Activated T-helper 1 cell treated with anti-CD3 and anti-CD28 coated beads, Interleukin-12 subunit alpha, Interleukin-12 subunit beta, Interleukin-2, Interleukin-4 antibody, amounts not matched to agents 30 ng/mL and 10 ng/mL and 1 ng/mL, durations not matched to agents 14 hours and 24 hours and 36 hours (primary cell): ENCODE data around the gene MAP3K9. TPM values are rescaled to one million over a fixed set of nuclear protein-coding genes. Genes with fewer than 3 reads are reported as not detected.

ENCODE experiments used
- DNase-seq: peaks from one replicate; pipeline ENCODE4 v3.0.0; 2021; ENCODE audit warnings: low spot score
- H3K27ac Mint-ChIP-seq: one replicate; pipeline ENCODE4 v1.8.0; 2021; ENCODE audit warnings: mild to moderate bottlenecking, mixed read lengths
- H3K27me3 Mint-ChIP-seq: one replicate; pipeline ENCODE4 v1.8.0; 2022; ENCODE audit warnings: mild to moderate bottlenecking, moderate library complexity, mixed read lengths; ENCODE audit not compliant: insufficient read depth
- H3K36me3 Mint-ChIP-seq: one replicate; pipeline ENCODE4 v1.8.0; 2021; ENCODE audit warnings: low read depth, mixed read lengths
- H3K4me1 Mint-ChIP-seq: one replicate; pipeline ENCODE4 v1.8.0; 2021; ENCODE audit warnings: low read depth, mixed read lengths
- H3K4me3 Mint-ChIP-seq: one replicate; pipeline ENCODE4 v1.8.0; 2021; ENCODE audit warnings: mild to moderate bottlenecking, moderate library complexity, mixed read lengths
- H3K9me3 Mint-ChIP-seq: one replicate; pipeline ENCODE4 v1.8.0; 2021; ENCODE audit warnings: mixed read lengths
- intact Hi-C: fragments of 100-400 bp; cut with micrococcal nuclease; formaldehyde crosslinking; loops from one replicate; pipeline ENCODE4 v1.15.1; 2024
- total RNA-seq: library from RNA; stranded (reverse); gene quantifications from 2 replicates; pipeline ENCODE4 v1.2.3, GENCODE V29; 2022

Gene MAP3K9
- total RNA-seq, 1 donor from 2014 or later = 4.1 TPM

DNA sequence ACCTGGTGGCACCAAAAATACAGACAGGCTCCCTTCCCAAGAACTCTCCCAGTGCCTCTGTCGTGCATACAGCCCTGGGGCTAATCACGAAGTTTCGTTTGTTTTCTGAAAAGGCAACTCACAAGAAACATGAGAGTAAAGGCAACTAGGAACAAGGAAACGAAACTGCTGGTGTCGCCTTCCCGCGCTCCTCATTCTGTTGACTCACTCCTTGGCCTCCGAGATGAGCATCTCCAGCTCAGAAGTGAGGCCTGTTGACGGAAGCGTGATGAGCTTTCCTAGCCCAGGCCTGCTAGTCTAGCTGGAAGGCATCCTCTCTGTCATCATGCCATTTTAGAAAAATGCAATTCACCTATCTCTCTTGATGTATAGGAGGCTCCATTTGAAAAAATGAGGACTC lies 117.1 kb downstream of the MAP3K9 start:
- intact Hi-C loops = no loop called here
- Mint-ChIP-seq H3K9me3 (no peaks in the 10 kb centered on the region), H3K4me1 (no peaks in the 10 kb centered on the region), H3K27me3 (no peaks in the 10 kb centered on the region), H3K4me3 (no peak overlapping the region), H3K36me3 (no peaks in the 10 kb centered on the region), H3K27ac (no peak overlapping the region)
- no peak for DNase-seq

DNA sequence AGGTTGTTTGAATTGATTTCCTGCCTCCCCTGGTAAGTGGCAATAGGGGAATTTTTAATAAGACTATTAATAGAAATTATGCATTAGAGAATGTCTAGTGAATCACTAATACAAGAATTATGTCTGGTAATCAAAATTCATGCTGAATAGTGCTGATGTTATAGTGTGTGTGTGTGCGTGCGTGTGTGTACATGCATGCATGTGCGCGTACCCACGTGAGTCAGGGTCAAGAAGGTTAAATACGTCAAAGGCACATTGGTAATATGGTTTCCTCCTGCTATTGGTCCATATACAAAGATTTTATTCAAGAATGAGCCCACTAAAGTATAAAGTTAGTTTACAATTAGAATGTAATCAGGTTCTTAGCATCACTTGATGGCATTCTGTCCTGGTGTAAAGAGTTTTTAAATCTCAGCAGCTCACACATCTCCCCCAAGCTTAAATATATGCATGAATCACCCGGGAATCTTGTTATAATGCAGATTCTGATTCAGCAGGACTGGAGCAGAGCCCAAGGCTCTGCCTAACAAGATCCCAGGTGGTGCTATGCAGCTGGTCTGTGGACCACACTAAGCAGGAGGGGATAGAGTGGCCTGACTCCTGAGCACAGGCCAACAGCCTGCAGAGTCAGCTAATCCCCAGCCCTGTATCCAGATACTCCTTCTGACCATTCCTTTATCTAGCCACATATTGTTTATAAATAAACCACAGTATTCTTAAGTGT lies 123.7 kb downstream of the MAP3K9 start:
- Mint-ChIP-seq H3K36me3 (no peaks in the 10 kb centered on the region), H3K27me3 (no peaks in the 10 kb centered on the region), H3K9me3 (no peaks in the 10 kb centered on the region), H3K27ac (no peak overlapping the region), H3K4me3 (no peak overlapping the region), H3K4me1 (no peaks in the 10 kb centered on the region)
- DNase-seq = no peak
- intact Hi-C loops = no loop called here

DNA sequence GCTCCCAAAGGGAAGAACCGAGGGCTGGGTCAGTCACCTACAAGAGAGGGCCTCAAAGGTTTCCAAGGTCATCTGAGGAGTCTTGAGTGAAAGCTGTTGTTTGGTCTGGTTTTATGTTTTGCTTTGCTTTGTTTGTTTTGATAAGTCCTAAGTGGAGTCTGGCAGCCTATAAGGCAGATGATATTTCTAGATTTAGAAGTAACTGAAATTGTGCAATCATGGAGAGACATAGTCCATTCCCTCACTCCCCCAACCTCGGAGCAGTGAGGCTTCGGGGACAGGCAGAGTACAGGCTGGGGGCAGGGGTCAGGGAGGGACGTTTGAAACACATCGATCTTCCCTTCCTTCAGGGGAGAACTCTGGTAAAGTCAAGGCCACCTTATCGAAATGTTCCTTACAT lies 125.3 kb downstream of the MAP3K9 start:
- Mint-ChIP-seq H3K9me3 (no peaks in the 10 kb centered on the region), H3K4me3 (no peak overlapping the region)
- intact Hi-C loops = no loop called here

DNA sequence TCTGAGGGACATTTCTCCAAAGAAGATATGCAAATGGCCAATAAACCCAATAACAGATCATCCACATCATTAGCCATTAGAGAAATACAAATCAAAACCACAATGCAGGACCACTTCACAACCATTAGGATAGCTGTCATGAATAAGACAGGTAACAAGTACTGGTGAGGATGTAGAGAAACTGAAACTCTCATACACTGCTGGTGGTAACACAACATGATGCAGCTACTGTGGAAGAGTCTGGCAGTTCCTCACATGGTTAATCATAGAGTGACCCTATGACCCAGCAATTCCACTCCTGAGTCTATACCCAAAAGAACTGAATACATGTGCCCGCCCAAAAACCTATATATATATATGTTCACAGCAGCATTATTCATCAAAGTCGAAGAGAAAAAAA lies 128.6 kb downstream of the MAP3K9 start:
- no peak overlapping the region for H3K4me3 Mint-ChIP-seq
- peaks cover 3% of the 10 kb centered on the region for H3K36me3 Mint-ChIP-seq
- H3K9me3 Mint-ChIP-seq = no peaks in the 10 kb centered on the region
- no peak for DNase-seq
- intact Hi-C loops = no loop called here
- H3K4me1 Mint-ChIP-seq = no peaks in the 10 kb centered on the region
- no peak overlapping the region for H3K27ac Mint-ChIP-seq
- H3K27me3 Mint-ChIP-seq = no peaks in the 10 kb centered on the region

More for the DNA sequence above, 125.3 kb downstream of the MAP3K9 start:
- no peak for DNase-seq
- Mint-ChIP-seq H3K36me3 (no peaks in the 10 kb centered on the region), H3K4me1 (no peaks in the 10 kb centered on the region), H3K27me3 (no peaks in the 10 kb centered on the region), H3K27ac (no peak overlapping the region)

DNA sequence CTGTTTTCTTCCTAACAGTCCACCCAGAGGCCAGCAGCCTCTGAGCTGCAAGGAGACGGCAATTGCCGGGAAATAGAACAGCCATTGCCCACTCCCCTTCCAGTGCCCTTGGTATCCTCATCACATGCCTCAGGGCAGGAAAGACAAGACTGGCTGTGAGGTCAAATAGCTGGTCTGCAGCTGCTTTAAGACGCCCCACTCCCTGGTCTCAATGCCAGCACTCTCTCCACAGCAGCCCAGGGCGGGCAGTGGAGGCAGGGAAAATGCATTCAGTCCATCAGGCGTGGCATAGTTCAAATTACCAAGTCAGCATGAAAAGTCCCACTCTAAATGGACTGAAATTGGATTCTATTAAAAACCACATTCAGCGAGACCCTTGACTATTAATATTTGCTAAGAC lies 132.0 kb downstream of the MAP3K9 start:
- Mint-ChIP-seq H3K4me3 (no peak overlapping the region), H3K9me3 (no peaks in the 10 kb centered on the region), H3K4me1 (no peaks in the 10 kb centered on the region), H3K27me3 (no peaks in the 10 kb centered on the region), H3K36me3 (peaks cover 5% of the 10 kb centered on the region), H3K27ac (no peak overlapping the region)
- DNase-seq = no peak
- intact Hi-C loops = no loop called here

Other genes starting within 250 kb of the MAP3K9 start
- 59.3 and 63.7 TPM in 2 replicates for gene MED6, start 208.9 kb downstream of the MAP3K9 start, total RNA-seq
- gene TTC9, start 167.6 kb downstream of the MAP3K9 start, total RNA-seq = 6.6 and 6.7 TPM in 2 replicates
- 37.9 and 42.7 TPM in 2 replicates for gene PCNX1, start 97.9 kb upstream of the MAP3K9 start, total RNA-seq